GM19035 (cell line): ENCODE data around the gene MRPS18C.

Source experiments
- ATAC-seq: cut with Tn5 transposase; IDR thresholded peaks from one replicate; pipeline ENCODE4 v1.9.1; 2021; ENCODE audit not compliant: unreplicated experiment

Gene MRPS18C

DNA sequence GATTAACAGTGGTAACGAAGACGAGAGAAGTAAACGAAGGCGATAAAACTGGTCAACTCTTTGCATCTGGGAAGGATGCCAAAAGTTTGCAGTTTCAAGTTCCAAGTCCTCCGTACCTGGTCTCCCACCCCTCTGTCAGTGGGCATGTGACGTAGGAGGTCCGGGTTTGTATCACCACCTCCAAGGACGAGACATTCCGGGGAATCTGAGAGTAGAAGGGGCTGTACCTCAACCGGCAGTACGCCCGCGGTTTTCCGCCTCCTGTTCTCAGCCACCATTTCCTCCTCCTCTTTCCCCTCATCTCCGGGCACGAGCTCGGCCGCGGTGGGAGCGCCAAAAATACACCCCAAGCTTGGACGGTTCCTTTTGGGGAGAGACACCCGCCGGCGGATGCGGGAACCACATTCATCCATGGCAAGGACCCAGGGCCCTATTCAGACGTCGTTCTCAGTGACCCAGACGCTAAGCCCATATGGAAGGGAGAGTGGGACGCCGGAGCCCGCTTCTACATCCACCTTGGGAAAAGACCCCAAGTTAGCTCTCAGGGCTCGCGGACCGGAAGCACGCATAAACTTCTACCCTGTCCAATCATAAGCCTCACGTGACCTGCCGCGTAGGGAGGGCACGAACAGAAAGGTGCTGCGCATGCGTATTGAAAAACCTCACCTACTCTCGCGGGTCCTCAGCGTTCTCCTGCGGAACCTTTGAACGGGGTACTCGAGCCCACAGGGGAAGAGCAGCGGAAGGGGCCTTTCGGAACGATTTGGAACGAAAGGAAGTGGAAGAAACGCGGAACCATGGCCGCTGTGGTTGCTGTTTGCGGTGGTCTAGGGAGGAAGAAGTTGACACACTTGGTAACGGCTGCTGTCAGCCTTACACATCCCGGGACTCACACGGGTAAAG lies at the start of gene MRPS18C, which contains the start of gene HELQ:
TSS of gene MRPS18C (plus strand) at position 778 of the 903 bp plus-strand sequence. CDS start at position 798, 20 bp downstream.
TSS of gene HELQ (minus strand) at position 543 of the 903 bp plus-strand sequence. CDS start at position 413, 130 bp downstream.
- peak; percentile 97 for ATAC-seq

DNA sequence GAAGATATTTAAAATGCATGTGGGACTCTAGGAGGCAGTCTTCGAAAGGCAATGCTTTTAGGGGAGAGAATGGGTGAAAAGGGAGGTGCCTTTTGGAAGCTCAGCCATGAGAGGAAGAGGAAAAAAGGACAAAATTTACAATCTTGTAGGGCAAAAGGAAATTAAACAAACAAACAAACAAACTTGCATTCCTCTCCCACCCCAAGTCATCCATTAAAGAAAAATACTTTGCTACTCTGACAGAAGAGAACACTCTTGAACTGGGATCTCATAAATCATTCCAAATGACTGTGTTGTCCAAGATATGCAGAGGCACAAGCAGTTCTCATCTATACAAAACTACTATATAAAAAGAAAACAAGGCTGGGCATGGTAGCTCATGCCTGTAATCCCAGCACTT lies 47.0 kb upstream of the MRPS18C start:
- ATAC-seq: no peak

DNA sequence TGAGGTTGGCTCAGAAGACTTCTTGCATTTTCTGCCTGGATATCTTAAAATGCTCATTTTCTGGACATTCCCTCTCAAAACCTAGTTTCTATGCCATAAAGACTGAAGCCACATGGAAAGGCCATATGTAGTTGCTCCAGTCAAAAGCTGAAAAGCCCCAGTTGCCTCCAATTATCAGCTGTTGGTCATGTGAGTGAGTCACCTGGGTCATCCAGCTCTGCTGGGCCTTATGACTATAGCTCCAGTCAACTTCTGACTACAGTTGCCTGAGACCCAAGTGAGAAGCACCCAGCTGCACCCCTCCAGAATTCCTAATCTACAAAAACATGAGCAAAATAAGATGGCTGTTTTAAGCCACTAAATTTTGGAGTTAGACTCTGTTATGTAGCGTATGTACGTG lies 42.2 kb upstream of the MRPS18C start:
- ATAC-seq: no peak

DNA sequence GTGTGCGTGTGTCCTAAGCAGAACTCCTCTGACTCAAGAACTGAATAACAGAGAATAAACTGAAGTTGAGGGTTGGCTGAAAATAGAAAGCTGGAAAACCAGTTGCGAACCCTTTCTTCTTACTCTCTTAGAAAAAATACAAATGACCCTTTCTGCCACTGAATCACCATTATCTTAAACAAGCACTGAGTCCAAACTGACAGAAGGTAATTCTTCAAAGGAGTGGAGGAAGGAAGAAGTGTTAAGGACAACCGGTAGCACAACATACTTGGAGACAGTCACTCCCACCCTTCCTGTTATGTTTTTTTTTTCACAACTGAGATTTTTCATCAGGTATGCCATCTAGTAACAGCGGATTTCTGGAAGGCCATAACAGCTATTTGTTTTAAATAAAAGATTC lies 38.3 kb upstream of the MRPS18C start:
- ATAC-seq: no peak

DNA sequence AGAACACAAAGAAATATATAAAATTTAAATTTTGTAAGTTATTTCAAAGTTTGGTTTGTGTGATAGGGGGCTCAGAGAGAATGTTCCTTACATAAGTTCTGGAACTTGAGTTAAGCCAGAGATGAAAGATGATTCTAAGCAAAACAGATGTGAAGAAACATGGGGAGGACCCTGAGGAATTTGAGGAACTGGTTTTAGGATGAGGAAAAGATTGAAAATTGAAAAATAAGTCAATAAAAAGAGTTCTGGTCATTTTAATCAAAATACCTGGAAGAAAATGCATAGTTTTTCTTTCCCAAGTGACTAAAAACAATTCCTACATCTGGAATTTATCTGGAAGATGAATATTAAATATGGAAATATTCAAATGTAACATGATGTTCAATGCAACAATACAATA lies 37.6 kb upstream of the MRPS18C start:
- no peak for ATAC-seq

DNA sequence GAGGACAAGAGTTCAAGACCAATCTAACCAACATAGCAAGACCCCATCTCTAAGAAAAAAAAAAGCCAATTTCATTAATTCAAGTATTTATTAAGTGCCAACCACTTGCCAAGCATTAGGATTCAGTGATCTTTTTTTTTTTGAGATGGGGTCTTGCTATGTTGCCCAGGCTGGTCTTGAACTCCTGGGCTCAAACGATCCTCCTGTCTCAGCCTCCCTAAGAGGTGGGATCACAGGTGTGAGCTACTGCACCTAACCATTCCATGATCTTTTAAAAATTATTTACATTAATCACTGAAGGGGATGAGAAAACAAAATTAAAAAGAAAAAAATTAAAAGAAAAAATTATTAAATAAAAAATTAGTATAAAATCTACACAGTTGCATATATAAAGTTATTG lies 24.7 kb upstream of the MRPS18C start:
- no peak for ATAC-seq

DNA sequence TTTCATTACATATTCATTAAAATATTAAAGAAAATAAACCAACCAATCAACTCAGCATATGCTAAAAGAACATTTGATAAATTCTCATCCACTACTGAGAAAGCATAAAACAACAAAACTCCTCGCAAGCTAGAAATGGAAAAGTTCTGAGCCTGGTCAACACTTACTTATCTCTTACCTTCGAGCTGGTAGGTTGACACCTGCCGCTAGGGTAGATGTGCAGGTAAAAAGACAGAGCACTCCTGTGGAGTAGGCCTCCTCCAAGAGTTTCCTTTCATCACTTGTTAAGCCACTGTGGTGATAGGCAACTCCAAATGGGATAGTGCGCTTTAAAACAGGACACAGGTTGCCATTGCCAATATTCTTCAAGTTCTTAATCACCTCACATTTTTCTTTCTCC lies 19.2 kb upstream of the MRPS18C start:
- no peak for ATAC-seq

DNA sequence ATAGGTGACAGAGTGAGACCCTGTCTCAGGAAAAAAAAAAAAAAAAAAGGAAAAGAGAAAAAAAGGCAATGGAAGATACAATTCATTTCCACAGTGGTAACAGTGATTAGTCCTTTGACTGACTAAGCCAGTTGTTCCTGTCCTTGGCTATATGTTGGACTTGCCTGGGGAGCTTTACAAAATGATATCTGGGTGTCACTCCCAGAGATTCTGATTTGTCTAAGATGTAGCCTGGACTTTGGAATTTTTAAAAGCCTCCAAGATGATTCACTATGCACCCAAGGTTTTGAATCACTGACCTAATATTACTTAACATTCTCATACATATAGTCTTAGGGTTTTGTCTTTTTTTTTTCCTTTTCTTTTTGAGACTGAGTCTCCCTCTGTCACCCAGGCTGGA lies 17.1 kb upstream of the MRPS18C start:
- no peak for ATAC-seq

DNA sequence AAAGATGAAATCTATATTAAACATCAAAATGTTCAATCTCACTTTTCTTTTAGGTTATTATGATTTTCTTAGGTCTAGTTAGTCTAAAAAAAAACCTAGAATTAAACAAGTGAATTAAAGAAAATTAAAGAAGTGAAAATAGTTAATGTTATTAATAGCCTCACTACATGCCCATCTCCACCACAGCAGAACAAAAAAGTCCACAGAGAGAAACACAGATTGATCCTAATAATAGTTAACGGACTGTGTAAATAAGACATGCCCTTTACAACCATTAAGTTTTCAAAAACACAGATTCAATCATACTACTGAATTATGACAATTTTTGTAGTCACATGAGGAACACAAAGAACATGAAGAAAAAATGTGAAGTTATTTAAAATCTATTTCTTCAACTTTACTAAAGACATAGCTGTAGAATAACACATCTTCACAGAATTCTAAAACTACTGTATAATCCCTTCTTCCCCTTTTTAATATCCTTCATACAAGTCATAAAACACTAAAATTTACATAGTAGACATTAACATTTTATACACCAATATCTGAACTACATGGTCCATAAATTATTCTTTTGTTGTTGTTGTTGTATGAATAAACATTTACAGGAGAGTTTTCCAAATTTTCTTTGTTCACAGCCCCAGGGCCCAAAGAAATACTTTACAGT lies 15.6 kb upstream of the MRPS18C start:
- ATAC-seq: no peak

DNA sequence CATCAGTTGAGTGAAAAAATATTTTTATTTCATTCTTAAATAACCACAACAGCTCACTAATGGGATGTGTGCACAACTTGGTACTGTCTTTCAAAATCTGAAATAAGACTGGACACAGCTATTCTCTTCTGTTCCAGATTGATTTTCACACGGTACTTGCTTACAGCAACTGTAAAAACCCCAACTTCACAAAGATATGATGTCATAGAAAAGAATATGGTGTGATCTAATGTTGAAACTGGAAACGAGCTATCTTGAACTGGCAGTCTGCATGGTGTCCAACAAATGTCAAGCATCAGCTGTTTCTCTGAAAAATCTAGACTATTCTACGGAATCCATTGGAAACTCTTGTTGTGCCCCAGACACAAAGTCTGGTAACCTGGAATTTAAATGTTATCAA lies 15.0 kb upstream of the MRPS18C start:
- ATAC-seq: no peak

DNA sequence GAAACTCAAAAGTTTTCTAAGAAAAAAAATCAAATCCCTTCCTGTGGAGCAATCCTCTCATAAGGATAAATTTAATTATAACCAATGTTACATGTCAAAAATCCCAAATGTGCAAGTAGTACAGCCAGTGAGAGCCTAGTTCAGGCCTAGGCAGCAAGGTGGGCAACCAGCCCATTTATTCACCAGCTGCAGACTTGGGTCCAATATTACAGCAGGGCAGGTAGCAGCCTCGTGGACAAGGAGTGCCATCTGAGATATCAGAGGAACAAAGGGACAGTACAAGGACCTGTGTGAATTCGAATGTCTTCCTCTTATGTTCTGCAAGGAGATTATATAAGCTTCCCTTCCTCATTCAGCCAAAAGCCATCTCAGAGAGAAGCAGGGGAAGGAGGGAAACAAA lies 6.8 kb upstream of the MRPS18C start:
- no peak for ATAC-seq

DNA sequence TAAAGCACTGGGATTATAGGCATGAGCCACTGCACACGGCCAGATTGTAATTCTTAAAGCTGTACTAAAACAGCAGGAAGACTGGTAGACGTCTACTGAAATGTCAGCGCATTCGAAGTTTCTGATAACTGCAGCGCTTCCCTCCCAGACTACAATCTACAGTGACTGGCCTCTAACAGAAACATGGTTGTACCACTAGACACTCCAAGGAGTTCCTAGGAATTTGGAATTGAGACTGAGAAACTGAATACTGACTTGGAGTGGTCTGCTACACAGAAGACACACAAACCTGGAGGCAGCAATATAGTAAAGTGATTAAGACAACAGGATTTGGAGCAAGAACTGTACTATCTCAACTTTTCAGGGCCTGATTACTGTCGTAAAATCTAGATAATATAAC lies 1.2 kb upstream of the MRPS18C start:
- ATAC-seq: no peak

DNA sequence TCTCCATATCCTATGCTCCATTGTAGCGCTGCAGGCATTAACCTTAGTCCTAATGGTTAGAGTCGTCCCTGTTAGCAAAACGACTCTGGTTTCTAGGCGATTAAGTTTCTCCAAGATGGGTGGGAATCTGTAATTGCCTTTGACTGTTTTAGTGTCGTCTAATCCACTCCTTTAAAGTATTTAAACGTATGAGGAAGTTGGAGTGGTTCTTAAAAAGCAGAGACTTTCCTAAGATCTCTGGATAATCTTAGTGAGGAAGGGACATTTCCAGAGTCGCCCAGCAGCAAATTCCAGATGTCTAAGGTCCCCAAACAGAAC lies 285 bp downstream of the MRPS18C start:
- no peak for ATAC-seq

DNA sequence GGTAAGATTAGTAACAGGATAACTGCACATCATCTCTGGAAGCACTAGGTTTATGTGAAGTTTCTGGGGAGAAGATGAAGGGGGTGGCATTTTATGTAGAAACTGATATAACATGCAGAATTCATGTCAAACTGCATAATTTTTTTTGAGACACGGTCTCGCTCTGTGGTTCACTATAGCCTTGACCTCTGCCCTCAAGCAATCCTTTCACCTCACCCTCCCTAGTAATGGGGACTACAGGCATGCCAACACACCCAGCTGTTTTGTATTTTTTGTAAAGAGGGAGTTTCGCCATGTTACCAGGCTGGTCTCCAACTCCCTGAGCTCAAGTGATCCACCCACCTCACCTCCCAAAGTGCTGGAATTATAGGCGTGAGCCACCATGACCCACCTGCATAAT lies 17.6 kb downstream of the MRPS18C start:
- ATAC-seq: no peak

DNA sequence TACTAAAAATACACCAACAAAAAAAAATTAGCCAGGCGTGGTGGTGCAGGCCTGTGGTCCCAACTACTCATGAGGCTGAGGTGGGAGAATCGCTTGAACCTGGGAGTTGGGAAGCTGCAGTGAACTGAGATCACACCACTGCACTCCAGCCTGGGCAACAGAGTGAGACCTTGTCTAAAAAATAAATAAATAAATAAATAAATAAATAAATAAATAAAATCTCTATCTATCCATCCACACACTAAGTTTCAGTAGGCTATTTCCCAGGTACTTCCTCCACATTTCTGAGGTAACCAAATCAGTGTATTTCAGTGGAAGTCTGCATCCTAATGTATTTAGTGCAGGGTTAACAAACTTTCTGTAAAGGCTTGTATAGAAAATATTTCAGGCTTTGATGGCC lies 18.1 kb downstream of the MRPS18C start:
- no peak for ATAC-seq

DNA sequence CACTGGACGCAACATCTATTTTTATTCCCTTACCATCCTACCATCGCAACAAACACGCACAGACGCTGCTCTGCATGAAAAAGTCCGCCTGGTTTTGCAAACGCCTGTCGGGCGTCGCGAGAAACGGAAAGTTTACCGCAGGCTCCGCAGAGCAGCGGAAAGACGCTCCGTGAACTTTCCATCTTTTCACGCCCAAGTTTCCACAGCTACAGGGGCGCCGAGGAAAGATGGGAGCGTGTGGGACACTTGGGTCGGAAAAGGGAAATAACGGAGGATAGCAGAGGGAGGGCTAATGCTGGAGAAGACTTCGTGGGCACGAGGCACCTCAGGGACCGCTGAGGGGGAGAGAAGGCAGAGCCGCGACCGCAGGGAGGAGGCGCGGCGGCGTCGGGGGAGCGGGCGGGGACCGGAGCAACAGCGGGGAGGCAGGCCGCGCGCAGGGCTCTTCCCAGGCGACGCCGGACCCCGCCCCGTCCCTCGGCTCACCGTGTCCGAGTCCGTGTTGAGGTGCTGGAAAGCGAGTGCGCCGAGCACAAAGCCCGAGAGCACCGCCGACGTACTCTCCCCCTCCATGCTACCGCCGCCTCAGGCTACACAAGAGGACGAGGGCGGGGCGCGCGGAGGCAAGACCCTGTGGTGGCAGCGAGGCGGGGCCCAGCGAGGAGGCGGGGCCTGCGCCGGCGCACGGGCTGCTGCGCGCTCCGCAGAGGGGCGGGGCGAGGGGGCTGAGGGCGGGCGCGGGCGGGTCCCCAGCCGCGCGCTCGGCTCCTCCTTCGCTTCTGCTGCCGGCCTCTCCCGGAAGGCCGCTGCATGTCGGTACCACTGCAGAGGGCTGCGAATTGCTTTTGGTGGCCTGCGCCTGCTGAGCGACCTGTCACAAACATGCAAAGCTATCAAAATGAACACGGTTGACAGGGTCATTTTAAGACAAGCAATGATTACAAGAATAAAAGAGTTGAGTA lies 28.9 kb downstream of the MRPS18C start, which contains the start of gene ABRAXAS1:
TSS of gene ABRAXAS1 (minus strand) at position 601 of the 962 bp plus-strand sequence. CDS start at position 573, 28 bp downstream.
- peak; percentile 96 for ATAC-seq

DNA sequence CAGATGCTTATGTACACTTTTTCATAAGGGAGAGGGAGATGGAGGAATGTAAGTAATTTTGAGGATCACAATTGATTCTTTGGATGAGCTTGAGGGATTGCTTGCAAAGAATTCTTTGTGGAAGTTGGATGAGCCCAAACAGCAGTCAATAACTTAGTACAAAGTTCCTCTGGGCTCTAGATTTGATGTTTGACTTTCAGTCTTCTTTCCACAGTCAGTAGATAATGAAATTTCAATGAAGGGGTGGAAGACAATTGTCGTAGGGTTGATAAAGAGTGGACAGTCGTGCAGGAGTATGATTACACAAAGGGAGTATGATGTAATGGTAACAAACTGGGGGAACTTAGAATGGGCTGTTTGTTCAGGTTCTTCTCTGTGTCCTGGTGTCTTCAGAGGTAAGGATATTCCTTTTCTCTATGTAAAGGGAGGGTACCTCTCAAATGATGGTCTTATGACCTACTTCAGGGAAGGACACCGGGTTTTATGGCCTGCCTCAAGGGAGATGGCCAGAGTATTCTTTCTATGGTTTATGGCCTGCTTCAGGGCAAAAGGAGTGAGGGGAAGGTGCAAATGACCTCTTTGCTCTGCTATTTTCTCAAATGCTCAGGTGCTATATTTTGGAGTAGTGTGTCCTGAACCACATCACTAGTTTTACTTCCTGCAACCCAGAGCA lies 30.7 kb downstream of the MRPS18C start:
- ATAC-seq: no peak

DNA sequence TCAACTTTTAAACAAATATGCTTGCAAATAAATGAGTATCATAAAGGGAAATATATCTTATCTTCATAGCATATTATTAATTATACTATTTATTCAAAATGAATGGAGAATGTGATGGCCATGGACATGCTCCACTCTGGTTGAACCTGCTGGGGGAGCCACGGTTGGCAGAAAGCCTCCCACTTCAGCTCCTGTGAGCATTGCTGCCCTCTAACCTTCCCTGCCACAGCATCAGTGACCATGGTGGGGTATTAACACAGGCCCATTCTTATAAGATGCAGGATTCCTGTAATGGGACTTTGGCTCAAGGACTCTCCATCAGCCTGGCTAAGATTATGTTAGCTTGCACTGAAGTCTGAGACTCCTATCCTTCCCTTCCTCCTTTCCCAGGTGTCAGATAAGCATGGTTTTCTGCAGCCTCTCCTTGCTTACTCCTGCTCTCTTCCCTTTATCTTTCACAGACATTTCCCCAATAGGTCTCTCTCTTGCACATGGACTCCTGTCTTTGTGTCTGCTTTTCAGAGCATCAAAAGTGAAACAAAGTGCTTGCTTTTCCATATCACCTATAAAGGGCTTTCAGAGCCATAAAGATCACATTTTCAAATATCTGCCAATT lies 34.0 kb downstream of the MRPS18C start:
- ATAC-seq: no peak

DNA sequence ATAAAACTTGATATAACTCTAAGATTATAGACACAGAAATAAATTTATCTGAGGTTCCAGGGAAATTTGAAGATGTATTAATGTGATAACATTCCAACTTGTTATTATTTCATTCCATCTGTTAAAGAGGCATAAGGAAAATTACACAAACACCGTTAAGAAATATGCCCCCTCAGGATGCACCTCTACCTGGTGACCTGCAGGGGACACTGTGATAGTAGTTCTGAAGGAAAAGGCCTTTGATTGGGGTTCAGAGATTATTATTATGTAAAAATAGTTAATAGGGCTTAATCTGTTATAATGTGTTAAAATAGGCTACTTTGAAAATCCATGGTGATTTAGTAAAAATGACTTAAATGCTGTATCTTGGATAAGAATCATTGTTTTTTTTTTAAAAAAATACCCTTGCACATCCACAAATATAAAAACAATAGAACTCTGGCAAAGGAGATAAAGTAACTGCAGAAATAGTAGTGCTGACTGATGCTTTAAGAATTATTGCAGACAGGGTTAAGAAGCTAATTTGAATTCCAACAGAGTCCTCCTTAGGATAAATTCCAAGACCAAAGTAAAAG lies 35.1 kb downstream of the MRPS18C start:
- no peak for ATAC-seq
